Tibial nerve (tissue), 4 donors: ENCODE results near the gene REXO1. TPM values are rescaled to one million over a fixed set of nuclear protein-coding genes. Genes with fewer than 3 reads are reported as not detected.
A peak's percentile ranks its signal among the peaks of the same experiment; 100 is the strongest.

ENCODE experiments used
- DNase-seq, 2 donors: peaks; one replicate each; pipeline ENCODE4 v3.0.0-alpha.2; 2019; ENCODE audit warnings: low spot score in 2 of 2
- H3K27ac ChIP-seq, 4 donors: fragments of 200-600 bp; sonication (generic) in 3 of 4; one replicate each; pipeline ENCODE4 v1.5.1; 2017 to 2019; ENCODE audit warnings: mild to moderate bottlenecking in 1 of 4
- H3K27me3 ChIP-seq, 2 donors: fragments of 200-600 bp; sonication (generic) in 1 of 2; one replicate each; pipeline versions ENCODE4 v1.5.1 to v1.6.0; 2017 to 2019
- H3K36me3 ChIP-seq, 3 donors: fragments of 200-600 bp; sonication (generic); one replicate each; pipeline ENCODE4 v1.5.1; 2018 to 2019
- H3K4me1 ChIP-seq, 4 donors: fragments of 200-600 bp; sonication (generic) in 3 of 4; one replicate each; pipeline ENCODE4 v1.5.1; 2017 to 2019
- H3K4me3 ChIP-seq, 4 donors: fragments of 200-600 bp; sonication (generic) in 3 of 4; one replicate each; pipeline ENCODE4 v1.5.1; 2017 to 2019; ENCODE audit warnings: mild to moderate bottlenecking in 1 of 4, moderate library complexity in 1 of 4
- H3K9me3 ChIP-seq, 4 donors: fragments of 200-600 bp; sonication (generic) in 3 of 4; one replicate each; pipeline ENCODE4 v1.5.1; 2017 to 2019
- EP300 ChIP-seq, 2 donors: sonication (generic); formaldehyde crosslinking; IDR thresholded peaks; one replicate each; pipeline ENCODE4 v1.6.1; 2017; ENCODE audit warnings: antibody characterized with exemption in 2 of 2, mild to moderate bottlenecking in 1 of 2
- POLR2A ChIP-seq, 2 donors: fragments of 450-650 bp; IDR thresholded peaks; one replicate each; pipeline ENCODE4 v1.6.1; 2017; ENCODE audit warnings: antibody characterized with exemption in 2 of 2, mild to moderate bottlenecking in 2 of 2, moderate library complexity in 2 of 2
- WGBS, 2 donors: methylation state at CpG; one replicate each; pipeline ENCODE4 v1.1.5; 2018; 5-methylcytosine and 5-hydroxymethylcytosine counted together
- total RNA-seq, 4 donors: library from RNA; depleted of rRNA; stranded (reverse); fragments of >200 nt; gene quantifications; one replicate each; pipeline ENCODE4 v1.1.0, GENCODE V29; 2016
- TF ChIP-seq, protein P1 (sequence below), 5 experiments: fragments of 200-600 bp in 3 of 5; fragments of 450-650 bp in 2 of 5; sonication (generic) in 3 of 5; IDR thresholded peaks; one replicate each; pipeline ENCODE4 v1.5.1; 2016 to 2019; ENCODE audit warnings: antibody characterized with exemption in 5 of 5, mild to moderate bottlenecking in 3 of 5, moderate library complexity in 2 of 5

The REXO1 gene
- total RNA-seq, 4 donors from 2014 or later, result 17.9 to 87.3 (median 31.1) TPM

DNA sequence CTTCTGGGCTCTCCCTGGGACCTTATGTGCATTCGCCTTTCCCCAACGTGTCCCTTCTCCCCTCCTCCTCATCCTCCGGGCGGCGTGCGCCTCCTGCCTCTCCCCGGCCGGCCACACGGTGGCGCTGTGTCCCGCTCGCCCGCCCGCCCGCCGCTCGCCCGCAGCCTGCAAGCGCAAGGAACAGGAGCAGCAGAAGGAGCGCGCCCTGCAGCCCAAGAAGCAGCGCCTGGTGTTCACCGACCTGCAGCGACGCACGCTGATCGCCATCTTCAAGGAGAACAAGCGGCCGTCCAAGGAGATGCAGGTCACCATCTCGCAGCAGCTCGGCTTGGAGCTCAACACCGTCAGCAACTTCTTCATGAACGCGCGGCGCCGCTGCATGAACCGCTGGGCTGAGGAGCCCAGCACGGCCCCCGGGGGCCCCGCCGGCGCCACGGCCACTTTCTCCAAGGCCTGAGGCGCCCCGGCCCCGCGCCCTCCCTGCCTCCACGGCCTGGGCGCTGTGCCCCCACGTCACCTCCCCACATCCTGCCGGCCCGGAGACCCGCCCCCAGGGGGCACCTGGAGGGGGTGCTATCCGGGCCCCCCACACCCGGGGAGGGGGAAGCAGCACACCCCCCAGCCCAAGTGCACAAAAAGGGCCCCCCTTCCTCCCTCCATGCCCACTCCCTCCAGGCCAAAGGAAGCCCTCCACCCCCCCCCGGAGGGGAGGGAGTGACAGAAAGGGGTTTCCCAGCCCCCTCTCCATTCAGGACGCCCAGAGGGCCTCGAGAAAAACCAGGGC is 73.1 kb downstream of the REXO1 start:
- DNase-seq, result no peak
- H3K27me3 ChIP-seq, result peaks cover 2 to 96% of the 10 kb centered on the region in 2 donors
- no peak overlapping the region for H3K27ac ChIP-seq
- peaks cover 0 to 6% (median 0%) of the 10 kb centered on the region in 3 donors for H3K36me3 ChIP-seq
- peaks cover 0 to 21% (median 0%) of the 10 kb centered on the region in 4 donors for H3K4me1 ChIP-seq
- H3K9me3 ChIP-seq, result peaks cover 0 to 35% (median 8%) of the 10 kb centered on the region in 4 donors
- 6 to 9% methylated on average over 30 to 58 of the region's 59 CpGs for WGBS, 2 donors
- TF ChIP-seq, protein P1, sequence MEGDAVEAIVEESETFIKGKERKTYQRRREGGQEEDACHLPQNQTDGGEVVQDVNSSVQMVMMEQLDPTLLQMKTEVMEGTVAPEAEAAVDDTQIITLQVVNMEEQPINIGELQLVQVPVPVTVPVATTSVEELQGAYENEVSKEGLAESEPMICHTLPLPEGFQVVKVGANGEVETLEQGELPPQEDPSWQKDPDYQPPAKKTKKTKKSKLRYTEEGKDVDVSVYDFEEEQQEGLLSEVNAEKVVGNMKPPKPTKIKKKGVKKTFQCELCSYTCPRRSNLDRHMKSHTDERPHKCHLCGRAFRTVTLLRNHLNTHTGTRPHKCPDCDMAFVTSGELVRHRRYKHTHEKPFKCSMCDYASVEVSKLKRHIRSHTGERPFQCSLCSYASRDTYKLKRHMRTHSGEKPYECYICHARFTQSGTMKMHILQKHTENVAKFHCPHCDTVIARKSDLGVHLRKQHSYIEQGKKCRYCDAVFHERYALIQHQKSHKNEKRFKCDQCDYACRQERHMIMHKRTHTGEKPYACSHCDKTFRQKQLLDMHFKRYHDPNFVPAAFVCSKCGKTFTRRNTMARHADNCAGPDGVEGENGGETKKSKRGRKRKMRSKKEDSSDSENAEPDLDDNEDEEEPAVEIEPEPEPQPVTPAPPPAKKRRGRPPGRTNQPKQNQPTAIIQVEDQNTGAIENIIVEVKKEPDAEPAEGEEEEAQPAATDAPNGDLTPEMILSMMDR (IDR thresholded peaks at IDR 0.05), result peak in 3 of 5 experiments; percentile 14 to 27 (median 20)
- no peak for TF ChIP-seq EP300 (IDR thresholded peaks at IDR 0.05)
- no peak overlapping the region for H3K4me3 ChIP-seq

GRCh38 chr19:1773184-1773583 is 75.1 kb downstream of the REXO1 start:
- no peak for DNase-seq

GRCh38 chr19:1770866-1771576 is 77.3 kb downstream of the REXO1 start:
- peaks cover 4 to 96% of the 10 kb centered on the region in 2 donors for H3K27me3 ChIP-seq
- H3K36me3 ChIP-seq, result peaks cover 0 to 6% (median 0%) of the 10 kb centered on the region in 3 donors
- H3K9me3 ChIP-seq, result peaks cover 0 to 41% (median 8%) of the 10 kb centered on the region in 4 donors
- TF ChIP-seq, protein P1 (IDR thresholded peaks at IDR 0.05), result no peak
- TF ChIP-seq POLR2A (IDR thresholded peaks at IDR 0.05) (no peak), EP300 (IDR thresholded peaks at IDR 0.05) (no peak)
- WGBS, 2 donors, result 86 to 90% methylated on average over 4 of the region's 4 CpGs
- H3K4me1 ChIP-seq, result peaks cover 0 to 10% (median 0%) of the 10 kb centered on the region in 4 donors
- no peak for DNase-seq
- H3K4me3 ChIP-seq, result no peak overlapping the region
- no peak overlapping the region for H3K27ac ChIP-seq

More at GRCh38 chr19:1773184-1773583, 75.1 kb downstream of the REXO1 start:
- H3K27me3 ChIP-seq, result peaks cover 5 to 96% of the 10 kb centered on the region in 2 donors
- TF ChIP-seq, protein P1 (IDR thresholded peaks at IDR 0.05), result no peak
- TF ChIP-seq EP300 (IDR thresholded peaks at IDR 0.05), result no peak
- TF ChIP-seq POLR2A (IDR thresholded peaks at IDR 0.05), result no peak
- H3K27ac ChIP-seq, result no peak overlapping the region
- H3K4me1 ChIP-seq, result peaks cover 0 to 9% (median 0%) of the 10 kb centered on the region in 4 donors
- 45 to 48% methylated on average over 8 of the region's 8 CpGs for WGBS, 2 donors
- H3K4me3 ChIP-seq, result no peak overlapping the region
- peaks cover 0 to 6% (median 0%) of the 10 kb centered on the region in 3 donors for H3K36me3 ChIP-seq
- peaks cover 0 to 41% (median 8%) of the 10 kb centered on the region in 4 donors for H3K9me3 ChIP-seq

- DNase-seq, result no peak
- no peak overlapping the region for H3K4me3 ChIP-seq
- no peaks in the 10 kb centered on the region for H3K36me3 ChIP-seq
- no peak overlapping the region for H3K27ac ChIP-seq
- H3K4me1 ChIP-seq, result peaks cover 0 to 6% (median 0%) of the 10 kb centered on the region in 4 donors
- WGBS, 2 donors, result 2 to 7% methylated on average over 12 of the region's 12 CpGs
- H3K9me3 ChIP-seq, result peaks cover 0 to 31% (median 8%) of the 10 kb centered on the region in 4 donors
- no peak for TF ChIP-seq POLR2A (IDR thresholded peaks at IDR 0.05)
- TF ChIP-seq EP300 (IDR thresholded peaks at IDR 0.05), result no peak
- TF ChIP-seq, protein P1 (IDR thresholded peaks at IDR 0.05), result no peak
- H3K27me3 ChIP-seq, result peaks cover 4 to 96% of the 10 kb centered on the region in 2 donors
Measured at GRCh38 chr19:1769645-1769985, 78.7 kb downstream of the REXO1 start.
